HEK293T (cell line): ENCODE data around the gene N4BP2L1.

Experiments
- CTCF ChIA-PET: fragments of 350-600 bp; formaldehyde crosslinking; extraction: SDS; loops from one replicate; lab custom pipeline; 2021; ENCODE audit warnings: antibody characterized with exemption, inconsistent platforms; lab: Yijun Ruan, JAX
- POLR2A ChIA-PET: fragments of 350-600 bp; formaldehyde crosslinking; extraction: SDS; loops from one replicate; lab custom pipeline; 2020; ENCODE audit warnings: antibody characterized with exemption, inconsistent platforms; lab: Yijun Ruan, JAX
- DNase-seq: peaks from one replicate; pipeline ENCODE4 v3.0.0; 2012; ENCODE audit warnings: mixed read lengths; ENCODE audit errors: extremely low spot score
- ARNT ChIP-seq: fragments of 450-650 bp; IDR thresholded peaks from 2 replicates; pipeline ENCODE4 v1.6.1; 2017; ENCODE audit warnings: mild to moderate bottlenecking
- BHLHE40 ChIP-seq: fragments of 450-650 bp; IDR thresholded peaks from 2 replicates; pipeline ENCODE4 v1.6.1; 2016; ENCODE audit warnings: mild to moderate bottlenecking, moderate library complexity, borderline replicate concordance
- CTBP1 ChIP-seq: fragments of 450-650 bp; IDR thresholded peaks from 2 replicates; pipeline ENCODE4 v1.6.1; 2016; ENCODE audit warnings: borderline replicate concordance
- ELF4 ChIP-seq: fragments of 450-650 bp; IDR thresholded peaks from 2 replicates; pipeline ENCODE4 v1.6.1; 2017; ENCODE audit warnings: antibody characterized with exemption
- FOXA1 ChIP-seq: fragments of 450-650 bp; IDR thresholded peaks from 2 replicates; pipeline ENCODE4 v1.6.1; 2016; ENCODE audit warnings: mild to moderate bottlenecking
- FOXK2 ChIP-seq: fragments of 450-650 bp; IDR thresholded peaks from 2 replicates; pipeline ENCODE4 v1.6.1; 2016; ENCODE audit warnings: mild to moderate bottlenecking
- FOXM1 ChIP-seq: fragments of 450-650 bp; IDR thresholded peaks from 2 replicates; pipeline ENCODE4 v1.6.1; 2017; ENCODE audit warnings: mild to moderate bottlenecking, borderline replicate concordance
- HDGF ChIP-seq: fragments of 450-650 bp; IDR thresholded peaks from 2 replicates; pipeline ENCODE4 v1.6.1; 2017; ENCODE audit warnings: antibody characterized with exemption, borderline replicate concordance
- L3MBTL2 ChIP-seq: fragments of 450-650 bp; conservative IDR thresholded peaks from 2 replicates; pipeline ENCODE4 v1.6.1; 2016; ENCODE audit warnings: mild to moderate bottlenecking
- LEF1 ChIP-seq: fragments of 450-650 bp; IDR thresholded peaks from 2 replicates; pipeline ENCODE4 v1.6.1; 2017; ENCODE audit warnings: mild to moderate bottlenecking, borderline replicate concordance
- NFRKB ChIP-seq: fragments of 450-650 bp; IDR thresholded peaks from 2 replicates; pipeline ENCODE4 v1.6.1; 2016; ENCODE audit warnings: mild to moderate bottlenecking, moderate library complexity
- SP1 ChIP-seq: fragments of 450-650 bp; IDR thresholded peaks from 2 replicates; pipeline ENCODE4 v1.6.1; 2017
- SUZ12 ChIP-seq: fragments of 450-650 bp; IDR thresholded peaks from 2 replicates; pipeline ENCODE4 v1.6.1; 2016; ENCODE audit warnings: mild to moderate bottlenecking
- TARDBP ChIP-seq: fragments of 450-650 bp; IDR thresholded peaks from 2 replicates; pipeline ENCODE4 v1.6.1; 2016
- ZNF384 ChIP-seq: fragments of 450-650 bp; IDR thresholded peaks from 2 replicates; pipeline ENCODE4 v1.6.1; 2016
- TF ChIP-seq, protein P1 (sequence below): fragments of 450-650 bp; IDR thresholded peaks from 2 replicates; pipeline ENCODE4 v1.6.1; 2016

Gene N4BP2L1

GRCh38 chr13:32391101-32391619, 36.8 kb downstream of the N4BP2L1 start:
- DNase-seq = no peak
- TF ChIP-seq ZNF384 = no peak
- ChIA-PET POLR2A (no interaction called here), CTCF (interaction anchor here (0.6 kb wide), 1 partner anchor 637 kb away, joined by 3 read pairs; no protein-coding TSS in a partner anchor)

- POLR2A ChIA-PET = no interaction called here
- CTCF ChIA-PET = no interaction called here
- DNase-seq = no peak
- no peak for TF ChIP-seq L3MBTL2
Observed at GRCh38 chr13:32390484-32390883, 37.4 kb downstream of the N4BP2L1 start.

DNA sequence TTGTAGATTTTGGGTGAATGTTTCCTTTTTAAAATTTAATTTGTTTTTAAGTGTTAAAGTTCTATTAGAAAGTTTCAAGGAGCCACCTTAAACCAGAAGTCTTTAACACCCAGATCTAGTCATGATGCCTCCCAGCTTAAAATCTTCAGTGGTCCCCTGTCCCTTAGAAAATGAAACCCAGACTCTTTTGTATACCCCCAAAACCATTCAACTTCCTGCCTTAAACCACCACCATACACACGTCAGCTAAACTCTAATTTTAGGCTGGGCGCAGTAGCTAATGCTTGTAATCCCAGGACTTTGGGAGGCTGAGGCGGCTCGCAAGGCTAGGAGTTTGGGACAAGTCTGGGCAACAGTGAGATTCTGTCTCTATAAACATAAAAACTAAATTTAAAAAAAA, 37.9 kb downstream of the N4BP2L1 start:
- POLR2A ChIA-PET = no interaction called here

GRCh38 chr13:32385410-32385809, 42.5 kb downstream of the N4BP2L1 start:
- ChIA-PET POLR2A (no interaction called here), CTCF (no interaction called here)
- no peak for DNase-seq
- TF ChIP-seq ZNF384 (no peak), CTBP1 (no peak), TARDBP (no peak), SP1 (no peak), ARNT (no peak), ELF4 (no peak), FOXM1 (no peak), SUZ12 (no peak), FOXA1 (no peak)

More for the DNA sequence above, 37.9 kb downstream of the N4BP2L1 start:
- CTCF ChIA-PET = no interaction called here
- TF ChIP-seq FOXA1 (no peak), ELF4 (no peak), TARDBP (no peak), FOXM1 (no peak)
- DNase-seq = no peak

DNA sequence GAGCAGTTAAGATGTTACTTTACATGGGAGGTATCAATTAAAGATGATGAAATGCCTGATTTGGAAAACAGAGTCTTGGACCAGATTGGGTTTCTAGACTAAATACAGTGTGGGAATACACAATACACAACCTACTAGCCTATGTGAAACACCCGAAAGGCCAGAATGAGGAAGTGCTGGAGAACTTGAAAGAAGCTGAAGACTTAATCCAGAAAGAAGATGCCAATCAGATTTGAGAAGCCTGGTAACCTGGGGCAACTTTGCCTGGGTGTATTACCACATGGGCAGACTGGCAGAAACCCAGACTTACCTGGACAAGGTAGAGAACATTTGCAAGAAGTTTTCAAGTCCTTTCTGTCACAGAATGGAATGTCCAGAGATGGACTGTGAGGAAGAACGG, 43.2 kb downstream of the N4BP2L1 start:
- DNase-seq = no peak
- CTCF ChIA-PET = interaction anchor here (0.6 kb wide), 1 partner anchor 21 kb away, joined by 7 read pairs; no protein-coding TSS in a partner anchor
- TF ChIP-seq TARDBP = no peak
- TF ChIP-seq, protein P1, sequence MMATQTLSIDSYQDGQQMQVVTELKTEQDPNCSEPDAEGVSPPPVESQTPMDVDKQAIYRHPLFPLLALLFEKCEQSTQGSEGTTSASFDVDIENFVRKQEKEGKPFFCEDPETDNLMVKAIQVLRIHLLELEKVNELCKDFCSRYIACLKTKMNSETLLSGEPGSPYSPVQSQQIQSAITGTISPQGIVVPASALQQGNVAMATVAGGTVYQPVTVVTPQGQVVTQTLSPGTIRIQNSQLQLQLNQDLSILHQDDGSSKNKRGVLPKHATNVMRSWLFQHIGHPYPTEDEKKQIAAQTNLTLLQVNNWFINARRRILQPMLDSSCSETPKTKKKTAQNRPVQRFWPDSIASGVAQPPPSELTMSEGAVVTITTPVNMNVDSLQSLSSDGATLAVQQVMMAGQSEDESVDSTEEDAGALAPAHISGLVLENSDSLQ = no peak
- no peak for TF ChIP-seq BHLHE40
- TF ChIP-seq ARNT = no peak
- TF ChIP-seq ZNF384 = no peak
- TF ChIP-seq FOXK2 = no peak
- no peak for TF ChIP-seq HDGF
- no peak for TF ChIP-seq NFRKB
- no peak for TF ChIP-seq LEF1
- TF ChIP-seq SP1 = no peak
- TF ChIP-seq FOXM1 = no peak
- TF ChIP-seq SUZ12 = no peak
- TF ChIP-seq L3MBTL2 = no peak
- no peak for TF ChIP-seq FOXA1
- TF ChIP-seq ELF4 = no peak
- no peak for TF ChIP-seq CTBP1
- POLR2A ChIA-PET = no interaction called here

- DNase-seq = no peak
- TF ChIP-seq TARDBP = no peak
- TF ChIP-seq FOXK2 = no peak
- no peak for TF ChIP-seq CTBP1
- no peak for TF ChIP-seq HDGF
- TF ChIP-seq LEF1 = no peak
- TF ChIP-seq FOXA1 = no peak
- no peak for TF ChIP-seq FOXM1
- no peak for TF ChIP-seq SP1
- TF ChIP-seq, protein P1 = no peak
- TF ChIP-seq ZNF384 = no peak
- no peak for TF ChIP-seq L3MBTL2
- TF ChIP-seq ELF4 = no peak
- TF ChIP-seq SUZ12 = no peak
- no peak for TF ChIP-seq ARNT
- TF ChIP-seq BHLHE40 = no peak
- TF ChIP-seq NFRKB = no peak
- ChIA-PET CTCF (no interaction called here), POLR2A (no interaction called here)
Observed at GRCh38 chr13:32383836-32384618, 43.9 kb downstream of the N4BP2L1 start.

- peak; percentile 8 for DNase-seq
- CTCF ChIA-PET = no interaction called here
Observed at GRCh38 chr13:32381539-32381938, 46.4 kb downstream of the N4BP2L1 start.

More at GRCh38 chr13:32381539-32381938, 46.4 kb downstream of the N4BP2L1 start:
- TF ChIP-seq ZNF384 (no peak), CTBP1 (no peak), FOXM1 (no peak), SUZ12 (no peak), ARNT (no peak), TARDBP (no peak), SP1 (no peak), LEF1 (no peak), ELF4 (no peak), BHLHE40 (no peak), NFRKB (no peak), FOXK2 (no peak)
- TF ChIP-seq, protein P1 = no peak
- POLR2A ChIA-PET = no interaction called here
